Mucosa of rectum (tissue), 2 donors: ENCODE measurements around the gene GLB1L2.

Experiments
- H3K27ac ChIP-seq, 2 donors: one replicate each; pipeline ENCODE4 v1.7.0; 2013; ENCODE audit warnings: inconsistent platforms in 2 of 2, low read depth in 2 of 2, low read length in 2 of 2
- H3K27me3 ChIP-seq, 2 donors: one replicate each; pipeline ENCODE4 v1.7.0; 2013; ENCODE audit warnings: low read length in 2 of 2; ENCODE audit not compliant: control insufficient read depth in 2 of 2, insufficient read depth in 2 of 2
- H3K36me3 ChIP-seq, 2 donors: one replicate each; pipeline ENCODE4 v1.7.0; 2013; ENCODE audit warnings: low read length in 2 of 2; ENCODE audit not compliant: control insufficient read depth in 2 of 2, insufficient read depth in 2 of 2
- H3K4me1 ChIP-seq, 2 donors: one replicate each; pipeline ENCODE4 v1.7.0; 2013; ENCODE audit warnings: low read length in 2 of 2, mild to moderate bottlenecking in 1 of 2; ENCODE audit not compliant: control insufficient read depth in 2 of 2, insufficient read depth in 2 of 2
- H3K4me3 ChIP-seq, 2 donors: one replicate each; pipeline ENCODE4 v1.7.0; 2013; ENCODE audit warnings: low read length in 2 of 2
- H3K9ac ChIP-seq, 2 donors: one replicate each; pipeline ENCODE4 v1.7.0; 2013; ENCODE audit warnings: low read length in 2 of 2, low read depth in 1 of 2, mild to moderate bottlenecking in 1 of 2
- H3K9me3 ChIP-seq, 2 donors: one replicate each; pipeline ENCODE4 v1.7.0; 2013; ENCODE audit warnings: low read length in 2 of 2; ENCODE audit not compliant: control insufficient read depth in 2 of 2
- donor health status: healthy.
- donor health status: Normal muscosa, but diverticular disease.

Gene GLB1L2

DNA sequence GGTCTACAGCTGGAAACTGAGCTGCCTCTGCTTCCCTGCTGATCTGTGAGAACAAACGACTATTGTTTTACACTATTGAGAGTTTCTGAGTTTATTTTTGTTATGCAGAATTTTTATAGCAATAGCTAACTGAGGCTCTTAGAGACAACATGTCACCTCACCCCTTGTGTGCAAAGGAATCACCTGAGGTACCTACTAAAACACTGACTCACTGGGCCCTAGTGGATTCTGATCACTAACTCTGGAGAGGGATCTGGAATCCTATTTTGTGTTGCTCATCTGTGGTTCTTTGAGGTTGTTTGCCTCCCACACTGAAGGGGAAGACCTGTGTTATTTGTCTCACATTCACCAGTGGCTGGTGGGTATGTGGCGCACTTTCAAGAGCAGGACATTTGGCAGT, 93.6 kb downstream of the GLB1L2 start:
- Histone ChIP-seq H3K4me1 (no peaks in the 10 kb centered on the region), H3K27me3 (peaks cover 0 to 5% of the 10 kb centered on the region in 2 donors), H3K9me3 (no peaks in the 10 kb centered on the region), H3K9ac (no peak overlapping the region), H3K27ac (no peak overlapping the region), H3K36me3 (no peaks in the 10 kb centered on the region), H3K4me3 (no peak overlapping the region)
